Measurements from ENCODE around the gene ATP5ME.
"Not testable (repeated sequence)": the region's sequence is repeated elsewhere in the genome, so short reads cannot be mapped to it uniquely, and the experiment has no call there.

ATP5ME gene

GRCh38 chr4:704971-705277 is 30.8 kb upstream of the ATP5ME start:
- DNase-seq = no peak

- DNase-seq = no peak
These were observed 30.3 kb upstream of the ATP5ME start for GRCh38 chr4:704198-704891.

DNA sequence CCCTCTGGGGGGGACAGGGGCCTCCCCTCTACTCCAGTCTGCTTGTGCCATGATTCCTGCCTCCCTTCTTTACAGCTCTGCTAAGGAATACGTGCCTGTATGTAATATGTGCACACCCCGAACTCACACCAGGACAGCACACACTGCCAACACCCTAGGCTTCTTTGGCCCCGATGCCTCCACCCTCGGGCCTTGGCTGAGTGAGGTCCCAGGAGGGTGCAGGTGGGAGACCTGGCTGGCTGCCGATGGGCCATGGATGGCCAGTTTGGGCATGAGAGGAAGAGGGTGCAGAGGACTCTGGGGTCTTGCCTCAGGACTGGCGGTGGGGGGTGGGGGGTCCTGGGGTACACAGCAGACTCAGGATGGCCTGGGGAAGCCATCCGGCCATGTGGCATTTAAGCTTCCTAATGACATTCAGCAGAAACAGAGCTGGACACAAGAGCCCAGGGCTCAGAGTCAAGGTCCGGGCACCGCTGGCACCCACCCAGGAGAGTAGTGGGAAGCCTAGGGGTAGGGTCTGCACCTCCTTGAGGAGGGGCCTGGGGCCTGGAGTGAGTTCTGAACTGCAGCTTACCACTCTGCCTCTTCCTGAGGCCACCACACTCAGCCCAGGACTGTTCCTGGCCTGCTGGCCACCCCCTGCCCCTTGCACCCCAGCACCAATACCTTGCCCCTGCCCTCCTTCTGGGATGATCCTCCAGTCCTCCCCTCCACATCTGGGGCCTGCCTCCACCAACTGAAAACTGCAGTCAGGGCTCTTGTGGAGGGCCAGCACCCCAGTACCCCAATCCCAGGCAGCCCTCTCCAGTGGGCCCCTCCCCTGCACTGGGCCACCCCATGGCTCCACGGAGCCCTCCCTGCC is 29.5 kb upstream of the ATP5ME start:
- DNase-seq = no peak

GRCh38 chr4:702618-703048 is 28.6 kb upstream of the ATP5ME start:
- DNase-seq = no peak

- DNase-seq = no peak
These were observed 26.6 kb upstream of the ATP5ME start for GRCh38 chr4:700587-701264.

DNA sequence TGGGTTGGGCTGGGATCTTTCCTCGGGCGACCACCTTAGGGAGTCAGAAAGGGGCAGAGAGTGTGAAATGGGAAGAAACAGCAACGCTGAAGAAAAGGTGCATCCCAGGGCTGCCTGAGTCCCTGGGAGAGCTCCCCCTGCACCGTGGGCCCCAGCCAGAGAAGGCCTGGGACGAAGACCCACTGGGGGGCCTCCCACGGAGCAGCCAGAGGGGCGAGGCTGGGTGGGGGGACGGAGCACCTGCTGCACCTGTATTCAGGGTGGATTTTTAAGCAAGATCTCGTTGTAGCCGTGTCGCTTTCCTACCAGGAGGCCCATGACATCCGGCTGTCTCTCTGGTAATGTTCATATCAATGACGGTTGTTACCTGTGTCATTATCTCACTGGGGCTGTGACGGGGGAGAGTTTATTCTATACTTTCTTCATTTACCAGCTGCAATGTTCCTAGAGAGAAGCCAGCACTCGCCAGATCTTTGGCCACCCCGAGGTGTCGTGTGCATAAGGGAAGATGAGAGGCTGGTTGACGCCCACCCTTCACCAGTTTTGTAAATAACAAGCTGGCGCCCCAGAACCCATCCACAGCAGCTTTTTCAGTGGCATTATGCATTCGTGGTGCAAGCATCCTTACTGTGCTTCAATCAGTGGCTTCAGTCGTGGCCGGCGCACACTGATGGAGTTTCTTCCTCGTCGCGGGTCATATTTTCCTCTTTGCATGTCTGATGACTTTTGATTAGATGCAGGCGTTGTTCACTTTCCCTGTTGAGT is 25.9 kb upstream of the ATP5ME start:
- DNase-seq = no peak

DNA sequence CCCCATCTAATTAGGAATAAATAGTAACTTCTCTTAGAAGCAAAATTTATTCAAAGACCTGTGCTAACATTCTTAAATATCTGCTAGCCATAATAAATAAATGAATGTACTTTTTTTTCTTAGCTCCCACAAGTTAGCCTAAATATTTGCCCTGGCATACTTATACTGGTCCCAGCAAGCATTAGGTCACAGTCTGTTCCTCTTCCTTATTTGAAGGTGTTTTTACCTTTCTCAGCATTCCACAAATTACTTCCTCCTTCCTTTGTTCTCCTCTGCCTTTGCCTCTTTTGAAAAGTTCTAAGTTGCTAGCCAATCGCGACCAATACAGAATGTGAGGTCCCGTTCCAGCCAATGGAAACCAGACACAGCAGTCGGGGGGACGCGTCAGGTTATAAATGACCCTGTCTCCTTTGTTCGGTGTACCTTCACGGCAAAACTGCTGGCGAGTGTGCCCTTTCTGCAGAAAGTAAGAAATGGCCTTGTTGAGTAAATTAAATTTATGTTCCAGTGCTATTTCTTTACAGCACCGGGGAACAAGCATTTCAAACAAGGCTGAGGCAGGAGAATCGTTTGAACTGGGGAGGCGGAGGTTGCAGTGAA is 20.4 kb upstream of the ATP5ME start:
- DNase-seq = not testable (repeated sequence)

DNA sequence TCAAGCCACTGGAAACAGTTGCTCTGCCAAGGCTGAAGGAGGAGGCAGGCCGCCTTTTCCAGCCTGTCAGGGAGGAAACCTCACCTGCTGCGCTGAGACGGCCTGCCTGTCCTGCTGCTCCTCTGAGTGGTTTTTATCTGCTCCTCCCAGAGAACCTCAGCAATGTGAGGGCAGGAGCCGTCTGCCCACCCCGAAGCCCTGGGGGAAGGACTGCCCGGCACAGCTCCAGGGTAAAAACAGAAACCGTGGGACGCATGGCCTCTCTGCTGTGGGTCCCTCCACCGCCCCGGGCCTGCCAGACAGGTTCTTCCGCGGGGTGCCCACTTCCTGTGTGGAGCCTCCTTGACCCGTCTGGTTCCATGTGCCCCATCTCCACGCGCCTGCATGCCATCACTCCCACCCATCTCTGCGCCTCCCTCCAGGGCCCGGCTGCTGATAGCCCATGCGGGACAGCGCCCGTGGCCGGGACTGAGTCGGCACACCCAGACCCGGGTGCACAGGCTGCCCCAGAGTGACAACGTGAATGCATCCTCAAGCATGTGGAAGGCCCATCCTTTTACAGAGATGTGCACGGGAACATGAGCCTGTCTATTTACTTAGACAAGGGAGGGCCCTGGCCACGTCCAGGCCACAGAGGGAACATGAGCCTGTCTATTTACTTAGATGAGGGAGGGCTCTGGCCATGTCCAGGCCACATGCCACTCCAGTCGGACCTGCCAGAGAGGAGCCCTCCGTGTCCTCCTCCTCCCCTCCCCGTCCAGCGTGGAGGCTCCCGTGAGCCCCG is 18.9 kb upstream of the ATP5ME start:
- no peak for DNase-seq

GRCh38 chr4:689723-690122 is 15.6 kb upstream of the ATP5ME start:
- DNase-seq = no peak

DNA sequence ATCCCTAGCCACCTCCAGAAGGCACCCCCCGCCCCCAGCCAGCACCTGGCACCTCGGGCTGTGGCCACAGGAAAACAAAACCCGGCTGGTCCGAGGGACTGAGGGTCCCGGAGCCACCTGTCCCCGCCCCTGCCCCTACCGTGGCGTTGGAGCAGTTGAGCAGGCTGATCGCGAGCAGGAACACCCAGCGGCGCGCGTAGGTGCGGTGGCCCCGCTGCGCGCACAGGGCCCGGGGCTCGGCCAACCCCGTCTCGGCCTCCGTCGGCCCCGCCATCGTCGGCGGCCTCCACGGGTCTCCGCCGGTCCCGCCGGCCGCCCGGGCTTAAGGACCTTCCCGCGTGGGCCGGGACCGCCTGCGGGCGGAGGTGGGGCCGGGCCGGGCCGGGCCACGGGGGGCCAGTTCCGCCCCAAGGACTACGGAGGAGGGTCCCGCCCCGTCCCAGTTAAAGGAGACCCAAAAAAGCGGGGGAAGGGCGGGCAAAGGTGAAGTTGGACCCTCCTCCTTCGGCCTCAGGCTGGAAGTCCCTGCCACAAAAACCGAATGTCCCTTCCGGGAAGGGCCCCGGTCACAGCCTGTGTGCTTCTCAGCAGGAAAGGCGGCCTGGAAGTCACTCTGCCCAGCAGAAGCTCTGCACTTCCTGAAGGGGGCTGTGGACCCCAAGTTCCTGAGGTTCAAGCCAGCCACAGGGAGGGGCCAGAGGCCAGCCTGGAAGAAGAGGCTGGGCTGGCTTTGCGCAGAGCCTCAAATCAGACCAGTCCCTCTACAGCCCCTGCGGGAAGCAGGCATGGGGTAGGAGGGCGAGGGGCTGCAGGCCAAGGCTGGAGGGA is 15.0 kb upstream of the ATP5ME start, which contains the start of gene SLC49A3:
SLC49A3 (minus strand) TSS at position 298 of the 828 bp plus-strand sequence; CDS start at position 274, 24 bp downstream.
- no peak for DNase-seq

GRCh38 chr4:687971-688853 is 14.1 kb upstream of the ATP5ME start:
- DNase-seq = no peak

DNA sequence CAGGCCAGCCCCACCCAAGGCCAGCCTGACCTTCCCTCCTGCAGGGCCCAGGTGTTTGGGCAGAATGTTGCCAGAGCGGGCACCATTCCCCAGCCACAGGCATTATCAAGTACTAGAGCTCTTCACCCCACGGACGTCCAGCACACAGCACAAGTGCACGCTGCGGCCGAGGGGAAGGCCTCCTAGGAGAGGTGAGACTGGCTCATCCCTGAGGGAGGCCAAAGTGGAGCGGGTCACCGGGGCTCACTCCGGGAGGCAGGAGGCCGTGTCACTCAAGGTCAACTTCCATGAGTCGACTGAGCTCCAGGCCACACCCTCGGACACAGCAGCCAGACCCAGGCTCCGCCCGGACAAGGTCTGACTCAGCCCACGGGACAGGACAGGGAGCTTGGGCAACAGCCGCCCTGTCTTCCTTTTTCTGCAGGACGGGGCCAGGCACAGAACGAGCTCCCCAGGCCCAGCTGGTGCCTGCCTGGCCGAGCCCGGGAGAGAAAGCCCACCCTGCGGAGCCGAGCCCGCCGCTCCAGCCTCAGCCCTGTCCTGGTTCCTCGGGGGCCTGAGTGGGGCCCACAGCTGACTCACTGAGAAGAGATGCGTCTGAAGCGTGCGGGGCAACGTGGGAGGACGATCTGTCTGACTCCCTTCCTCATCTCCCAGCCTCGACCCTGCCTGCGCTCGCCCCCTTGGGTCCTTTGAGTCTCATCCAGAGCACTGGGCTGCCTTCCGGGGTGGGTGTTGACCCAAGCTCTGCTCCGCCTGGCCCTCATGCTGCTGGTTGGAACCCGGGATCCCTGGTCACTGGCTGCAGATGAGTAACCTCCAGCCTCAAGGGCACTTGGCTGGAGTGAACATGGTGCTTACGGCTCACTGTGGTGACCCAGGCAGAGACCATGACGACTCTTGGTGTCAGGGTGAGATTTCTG is 13.2 kb upstream of the ATP5ME start:
- DNase-seq = no peak

- no peak for DNase-seq
These were observed 12.5 kb upstream of the ATP5ME start for GRCh38 chr4:686413-687040.

DNA sequence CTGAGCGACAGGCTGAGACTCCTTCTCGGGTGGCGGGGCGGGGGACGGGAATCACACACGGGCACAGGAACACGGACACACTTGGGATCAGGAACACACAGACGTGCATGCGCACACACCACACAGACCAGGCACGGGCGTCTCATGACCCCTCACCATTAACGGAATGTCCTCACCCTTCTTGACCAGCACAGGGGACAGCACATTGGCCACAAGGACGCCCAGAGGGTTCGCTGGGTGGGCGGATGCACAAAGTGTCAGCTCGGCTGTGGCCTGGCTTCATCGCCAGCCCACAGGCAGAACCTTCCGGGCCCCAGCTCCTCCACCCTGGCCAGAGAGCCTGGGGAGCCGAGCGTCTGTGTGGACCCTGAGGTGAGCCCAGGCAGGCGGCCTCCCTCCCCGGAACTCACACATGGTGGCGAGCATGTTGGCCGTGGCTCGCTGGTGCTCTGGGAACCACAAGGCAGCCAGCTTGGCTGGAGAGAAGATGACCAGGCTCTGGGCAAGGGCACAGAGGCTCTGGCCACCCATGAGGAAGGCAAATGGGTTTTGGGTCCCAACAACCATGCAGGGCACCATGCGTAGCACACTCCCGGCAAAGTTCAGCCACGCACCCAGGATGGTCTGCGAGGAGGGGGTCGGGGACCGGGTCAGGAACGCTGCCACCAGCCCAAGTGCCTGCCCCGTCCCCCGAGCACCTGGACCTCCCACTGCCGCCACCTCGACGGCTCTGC is 11.8 kb upstream of the ATP5ME start:
- DNase-seq = no peak

GRCh38 chr4:684623-685327 is 10.7 kb upstream of the ATP5ME start:
- no peak for DNase-seq

GRCh38 chr4:683982-684622 is 10.0 kb upstream of the ATP5ME start:
- no peak for DNase-seq
